Gastrocnemius medialis (tissue), 4 donors: ENCODE results near the gene S100A9.

Experiments
- POLR2A ChIP-seq, 2 donors: fragments of 450-650 bp; IDR thresholded peaks; one replicate each; pipeline ENCODE4 v1.6.1; 2017; ENCODE audit warnings: antibody characterized with exemption in 2 of 2, mild to moderate bottlenecking in 2 of 2, moderate library complexity in 2 of 2
- TF ChIP-seq, protein P1 (sequence below), 5 experiments: fragments of 450-650 bp in 3 of 5; fragments of 200-600 bp in 2 of 5; sonication (generic) in 2 of 5; IDR thresholded peaks in 4 of 5; conservative IDR thresholded peaks in 1 of 5; 1 replicate in 4 of 5; 2 replicates in 1 of 5; pipeline ENCODE4 v1.5.1; 2016 to 2019; ENCODE audit warnings: antibody characterized with exemption in 5 of 5, mild to moderate bottlenecking in 3 of 5, moderate library complexity in 3 of 5

DNA sequence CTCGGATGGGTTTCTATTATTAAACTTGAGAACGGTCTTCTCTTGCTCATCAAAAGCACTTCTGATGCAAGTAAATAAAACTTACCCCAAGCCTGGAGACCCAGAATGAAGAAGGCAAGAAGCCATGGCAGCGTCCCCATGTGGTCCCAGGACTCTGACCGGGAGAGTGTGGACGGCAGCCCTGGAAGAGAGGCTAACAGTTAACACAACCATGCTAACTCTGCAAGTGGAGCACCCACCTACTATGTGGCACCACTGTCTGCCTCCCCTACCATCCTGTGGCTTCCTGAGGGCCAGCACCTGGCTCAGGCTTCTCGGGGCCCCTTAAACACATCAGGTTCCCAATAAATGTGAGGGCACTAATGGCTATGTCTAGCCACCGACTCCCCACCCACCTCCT is 47.1 kb upstream of the S100A9 start:
- TF ChIP-seq POLR2A (IDR thresholded peaks at IDR 0.05): no peak
- TF ChIP-seq, protein P1, sequence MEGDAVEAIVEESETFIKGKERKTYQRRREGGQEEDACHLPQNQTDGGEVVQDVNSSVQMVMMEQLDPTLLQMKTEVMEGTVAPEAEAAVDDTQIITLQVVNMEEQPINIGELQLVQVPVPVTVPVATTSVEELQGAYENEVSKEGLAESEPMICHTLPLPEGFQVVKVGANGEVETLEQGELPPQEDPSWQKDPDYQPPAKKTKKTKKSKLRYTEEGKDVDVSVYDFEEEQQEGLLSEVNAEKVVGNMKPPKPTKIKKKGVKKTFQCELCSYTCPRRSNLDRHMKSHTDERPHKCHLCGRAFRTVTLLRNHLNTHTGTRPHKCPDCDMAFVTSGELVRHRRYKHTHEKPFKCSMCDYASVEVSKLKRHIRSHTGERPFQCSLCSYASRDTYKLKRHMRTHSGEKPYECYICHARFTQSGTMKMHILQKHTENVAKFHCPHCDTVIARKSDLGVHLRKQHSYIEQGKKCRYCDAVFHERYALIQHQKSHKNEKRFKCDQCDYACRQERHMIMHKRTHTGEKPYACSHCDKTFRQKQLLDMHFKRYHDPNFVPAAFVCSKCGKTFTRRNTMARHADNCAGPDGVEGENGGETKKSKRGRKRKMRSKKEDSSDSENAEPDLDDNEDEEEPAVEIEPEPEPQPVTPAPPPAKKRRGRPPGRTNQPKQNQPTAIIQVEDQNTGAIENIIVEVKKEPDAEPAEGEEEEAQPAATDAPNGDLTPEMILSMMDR (IDR thresholded peaks at IDR 0.05 in 4 of 5, conservative IDR thresholded peaks at IDR 0.05 in 1 of 5): no peak
